DMS153 (cell line): ENCODE results near the gene KAZALD1.
A peak's percentile ranks its signal among the peaks of the same experiment; 100 is the strongest.
"Not testable (repeated sequence)": the region's sequence is repeated elsewhere in the genome, so short reads cannot be mapped to it uniquely, and the experiment has no call there.

Experiments used
- DNase-seq: peaks from one replicate; lab custom pipeline; 2025; lab: John Stamatoyannopoulos, UW

KAZALD1 gene

GRCh38 chr10:101030496-101031127, 31.2 kb upstream of the KAZALD1 start:
- no peak for DNase-seq

- DNase-seq = peak; percentile 71
These were observed 30.5 kb upstream of the KAZALD1 start, which contains the start of the genes PDZD7 and SFXN3 for GRCh38 chr10:101031128-101031795. Gene PDZD7 (minus strand): TSS chr10:101031129. CDS start chr10:101030219, 910 bp downstream. Gene SFXN3 (plus strand): TSS chr10:101031234. CDS start chr10:101034695, 3,461 bp downstream.

GRCh38 chr10:101031796-101032636, 29.8 kb upstream of the KAZALD1 start:
- no peak for DNase-seq

- no peak for DNase-seq
These were observed 29.1 kb upstream of the KAZALD1 start for GRCh38 chr10:101032637-101033224.

GRCh38 chr10:101033276-101033675, 28.5 kb upstream of the KAZALD1 start:
- DNase-seq = no peak

- DNase-seq = not testable (repeated sequence)
These were observed 27.4 kb upstream of the KAZALD1 start for GRCh38 chr10:101034404-101034803.

- DNase-seq = no peak
These were observed 26.5 kb upstream of the KAZALD1 start for GRCh38 chr10:101035314-101035713.

- no peak for DNase-seq
These were observed 25.7 kb upstream of the KAZALD1 start for GRCh38 chr10:101035916-101036702.

GRCh38 chr10:101036726-101037125, 25.1 kb upstream of the KAZALD1 start:
- no peak for DNase-seq

- DNase-seq = no peak
These were observed 23.3 kb upstream of the KAZALD1 start for GRCh38 chr10:101038484-101038883.

- DNase-seq = no peak
These were observed 21.7 kb upstream of the KAZALD1 start for GRCh38 chr10:101040061-101040460.

GRCh38 chr10:101040851-101041250, 20.9 kb upstream of the KAZALD1 start:
- no peak for DNase-seq

GRCh38 chr10:101041252-101041761, 20.5 kb upstream of the KAZALD1 start:
- DNase-seq = peak; percentile 68

- no peak for DNase-seq
These were observed 19.7 kb upstream of the KAZALD1 start for GRCh38 chr10:101042118-101042517.

GRCh38 chr10:101042667-101043362, 19.0 kb upstream of the KAZALD1 start:
- peak; percentile 96 for DNase-seq

- no peak for DNase-seq
These were observed 18.5 kb upstream of the KAZALD1 start for GRCh38 chr10:101043363-101043707.

GRCh38 chr10:101044117-101044516, 17.7 kb upstream of the KAZALD1 start:
- DNase-seq = no peak

GRCh38 chr10:101046332-101047238, 15.2 kb upstream of the KAZALD1 start:
- peak; percentile 42 for DNase-seq

GRCh38 chr10:101047268-101047667, 14.5 kb upstream of the KAZALD1 start:
- DNase-seq = no peak
